ENCODE data around the gene SSTR3.

The SSTR3 gene

DNA sequence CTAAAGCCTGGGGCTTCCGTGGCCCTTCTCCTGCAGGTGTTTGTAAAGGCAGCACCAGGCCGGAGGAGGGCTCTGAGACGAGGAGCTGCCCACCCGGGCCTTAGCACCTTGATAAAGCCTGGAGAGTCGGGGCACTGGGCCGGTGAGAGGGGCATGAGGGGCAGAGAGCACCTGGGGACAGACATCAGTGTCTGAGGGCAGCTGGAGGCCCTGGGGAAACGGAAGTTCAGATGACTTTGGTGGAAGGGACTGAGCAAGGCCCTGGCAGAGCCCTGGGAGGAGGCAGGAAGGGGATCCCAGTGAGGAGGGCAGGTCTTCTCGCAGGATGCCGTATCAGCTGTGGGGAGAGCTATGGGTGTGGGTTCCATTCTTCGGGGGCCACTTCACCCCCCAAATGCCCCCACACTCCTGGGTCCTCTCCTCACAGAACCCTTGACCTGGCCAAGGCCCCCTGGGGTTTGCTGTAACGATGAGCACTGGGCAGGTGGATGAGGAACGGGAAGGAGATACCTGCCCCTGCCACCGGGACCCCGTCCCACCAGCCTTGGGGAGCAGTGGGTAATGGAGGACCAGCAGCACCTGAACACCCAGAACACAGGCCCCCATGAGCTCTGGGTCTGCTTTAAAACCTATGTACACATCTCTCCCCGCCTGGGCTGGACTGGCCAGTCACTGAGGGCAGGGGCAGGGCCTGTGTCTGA lies 31.6 kb downstream of the SSTR3 start:
- no peak overlapping the region for H2BK12ac ChIP-seq (ENCODE audit: low read length)
- H2BK5ac ChIP-seq (ENCODE audit: low read length): no peak overlapping the region
- no peak overlapping the region for H4K8ac ChIP-seq (ENCODE audit: low read depth, low read length)
- no peak overlapping the region for H3K4me3 ChIP-seq (ENCODE audit: low read length in 2 of 2)
- no peak overlapping the region for H4K91ac ChIP-seq (ENCODE audit: low read depth, low read length, poor library complexity)
- H3K4me2 ChIP-seq (ENCODE audit: insufficient read depth, low read length, poor library complexity, severe bottlenecking): no peak overlapping the region
- no peaks in the 10 kb centered on the region for H3K9me3 ChIP-seq (replicated peaks in 1 of 2; ENCODE audit: control insufficient read depth in 2 of 2, insufficient read depth in 1 of 2, low read depth in 1 of 2, low read length in 2 of 2)
- no peak for DNase-seq (ENCODE audit: low spot score)
- H3K9ac ChIP-seq (ENCODE audit: low read depth, low read length, poor library complexity): no peak overlapping the region
- no peak overlapping the region for H3K27ac ChIP-seq (replicated peaks; ENCODE audit: low read length)
- H2AFZ ChIP-seq (ENCODE audit: low read length): no peak overlapping the region
- no peak overlapping the region for H3K18ac ChIP-seq (ENCODE audit: low read length)
- peak overlapping the region; percentile 53 for H2AK5ac ChIP-seq (ENCODE audit: low read depth, low read length)
- no CpG with 5 or more reads among the region's 15 CpGs for WGBS, 2 donors (ENCODE audit: extremely low coverage in 2 of 2, insufficient read length in 2 of 2, insufficient replicate concordance in 1 of 2)
- H3K4me1 ChIP-seq (ENCODE audit: control insufficient read depth in 2 of 2, insufficient read depth in 1 of 2, low read depth in 1 of 2, low read length in 2 of 2): peaks cover 12 to 13% of the 10 kb centered on the region in 2 donors
- H3K14ac ChIP-seq (ENCODE audit: low read length): no peak overlapping the region
- H3K27me3 ChIP-seq (ENCODE audit: control insufficient read depth in 3 of 3, insufficient read depth in 3 of 3, low read depth in 1 of 3, low read length in 3 of 3): no peaks in the 10 kb centered on the region
- H3K23ac ChIP-seq (ENCODE audit: low read depth, low read length, poor library complexity): no peak overlapping the region
- H2BK15ac ChIP-seq (ENCODE audit: low read length): peak overlapping the region; percentile 57
- no peak overlapping the region for H3K4ac ChIP-seq (ENCODE audit: low read length)
- no peak overlapping the region for H2BK120ac ChIP-seq (ENCODE audit: low read depth, low read length)
- no peaks in the 10 kb centered on the region for H3K79me1 ChIP-seq (ENCODE audit: low read depth, low read length)
- peaks cover 0 to 61% of the 10 kb centered on the region in 2 donors for H3K36me3 ChIP-seq (replicated peaks in 1 of 2; ENCODE audit: control insufficient read depth in 2 of 2, insufficient read depth in 2 of 2, low read length in 2 of 2)

DNA sequence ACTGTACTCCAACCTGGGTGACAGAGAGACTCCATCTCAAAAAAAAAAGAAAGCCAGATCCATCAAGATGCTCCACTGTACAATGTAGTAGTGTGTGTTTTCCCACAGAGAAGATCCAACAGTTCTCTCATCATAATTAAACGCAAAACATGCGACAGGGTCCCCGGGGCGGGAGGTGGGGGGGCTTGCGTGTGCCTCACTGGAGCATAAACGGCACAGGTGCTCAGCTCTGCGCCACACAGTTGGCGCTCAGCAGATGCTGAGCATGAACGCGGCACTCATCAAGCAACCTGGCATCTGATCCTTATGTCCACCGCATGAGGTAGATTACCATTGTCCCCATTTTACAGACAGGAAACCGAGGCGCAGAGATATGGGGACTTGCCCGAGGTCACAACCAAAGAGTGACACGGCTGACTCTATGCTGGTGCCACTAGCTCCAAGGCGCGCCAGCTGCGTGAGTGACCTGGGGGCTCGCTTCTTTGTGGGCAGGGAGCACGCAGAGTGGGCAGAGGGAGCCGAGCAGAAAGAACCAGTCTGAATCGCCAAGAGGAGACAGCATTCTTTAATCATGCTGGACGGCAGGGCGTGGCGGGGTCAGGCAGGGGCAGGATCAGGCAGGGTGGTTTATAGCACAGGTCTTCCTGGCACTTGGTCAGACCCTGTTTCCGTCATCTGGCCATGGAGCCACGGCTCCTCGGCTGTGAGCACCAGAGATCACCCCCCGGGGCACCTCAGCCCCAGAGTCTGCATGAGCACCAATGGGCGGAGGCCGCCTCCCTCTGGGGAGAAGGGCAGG lies 32.5 kb downstream of the SSTR3 start:
- Histone ChIP-seq H3K27me3 (ENCODE audit: control insufficient read depth in 3 of 3, insufficient read depth in 3 of 3, low read depth in 1 of 3, low read length in 3 of 3) (no peaks in the 10 kb centered on the region), H3K36me3 (replicated peaks in 1 of 2; ENCODE audit: control insufficient read depth in 2 of 2, insufficient read depth in 2 of 2, low read length in 2 of 2) (peaks cover 0 to 53% of the 10 kb centered on the region in 2 donors), H2BK12ac (ENCODE audit: low read length) (no peak overlapping the region), H3K4me3 (ENCODE audit: low read length in 2 of 2) (no peak overlapping the region), H2BK120ac (ENCODE audit: low read depth, low read length) (no peak overlapping the region), H2AFZ (ENCODE audit: low read length) (no peak overlapping the region), H3K18ac (ENCODE audit: low read length) (peak overlapping the region; percentile 7), H3K4me1 (ENCODE audit: control insufficient read depth in 2 of 2, insufficient read depth in 1 of 2, low read depth in 1 of 2, low read length in 2 of 2) (peaks cover 12 to 13% of the 10 kb centered on the region in 2 donors), H3K14ac (ENCODE audit: low read length) (no peak overlapping the region), H2BK5ac (ENCODE audit: low read length) (no peak overlapping the region), H3K9ac (ENCODE audit: low read depth, low read length, poor library complexity) (no peak overlapping the region), H3K9me3 (replicated peaks in 1 of 2; ENCODE audit: control insufficient read depth in 2 of 2, insufficient read depth in 1 of 2, low read depth in 1 of 2, low read length in 2 of 2) (no peaks in the 10 kb centered on the region), H3K4me2 (ENCODE audit: insufficient read depth, low read length, poor library complexity, severe bottlenecking) (no peak overlapping the region), H2BK15ac (ENCODE audit: low read length) (no peak overlapping the region), H2AK5ac (ENCODE audit: low read depth, low read length) (peak overlapping the region; percentile 53), H3K4ac (ENCODE audit: low read length) (no peak overlapping the region), H4K8ac (ENCODE audit: low read depth, low read length) (no peak overlapping the region), H3K79me1 (ENCODE audit: low read depth, low read length) (no peaks in the 10 kb centered on the region), H3K27ac (replicated peaks; ENCODE audit: low read length) (no peak overlapping the region), H3K23ac (ENCODE audit: low read depth, low read length, poor library complexity) (peak overlapping the region; percentile 3), H4K91ac (ENCODE audit: low read depth, low read length, poor library complexity) (no peak overlapping the region)
- no peak for DNase-seq (ENCODE audit: low spot score)
- WGBS, 2 donors (ENCODE audit: extremely low coverage in 2 of 2, insufficient read length in 2 of 2, insufficient replicate concordance in 1 of 2): no CpG with 5 or more reads among the region's 31 CpGs

DNA sequence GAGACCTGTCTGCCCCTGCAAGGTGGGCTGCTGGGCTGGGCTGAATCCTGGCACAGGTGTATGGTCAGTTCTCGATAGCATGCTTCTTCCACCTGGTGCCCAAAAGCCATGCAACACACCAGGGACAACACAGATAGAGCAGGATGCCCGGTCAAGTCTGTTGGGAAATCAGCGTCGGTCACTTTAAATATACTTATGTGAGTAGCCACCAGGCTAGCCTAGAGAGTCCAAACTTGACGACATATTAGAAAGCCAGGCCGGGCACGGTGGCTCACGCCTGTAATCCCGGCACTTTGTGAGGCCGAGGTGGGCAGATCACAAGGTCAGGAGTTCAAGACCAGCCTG lies 33.2 kb downstream of the SSTR3 start:
- DNase-seq (ENCODE audit: low spot score): no peak
- H3K23ac ChIP-seq (ENCODE audit: low read depth, low read length, poor library complexity): no peak overlapping the region
- H4K8ac ChIP-seq (ENCODE audit: low read depth, low read length): no peak overlapping the region
- no peak overlapping the region for H2BK120ac ChIP-seq (ENCODE audit: low read depth, low read length)
- H2BK15ac ChIP-seq (ENCODE audit: low read length): no peak overlapping the region
- H2BK5ac ChIP-seq (ENCODE audit: low read length): no peak overlapping the region
- no peak overlapping the region for H2BK12ac ChIP-seq (ENCODE audit: low read length)
- no peaks in the 10 kb centered on the region for H3K9me3 ChIP-seq (replicated peaks in 1 of 2; ENCODE audit: control insufficient read depth in 2 of 2, insufficient read depth in 1 of 2, low read depth in 1 of 2, low read length in 2 of 2)
- H3K4me2 ChIP-seq (ENCODE audit: insufficient read depth, low read length, poor library complexity, severe bottlenecking): no peak overlapping the region
- no peak overlapping the region for H3K4ac ChIP-seq (ENCODE audit: low read length)
- H2AK5ac ChIP-seq (ENCODE audit: low read depth, low read length): no peak overlapping the region
- peak overlapping the region; percentile 12 for H3K27ac ChIP-seq (replicated peaks; ENCODE audit: low read length)
- no peak overlapping the region for H3K14ac ChIP-seq (ENCODE audit: low read length)
- H3K18ac ChIP-seq (ENCODE audit: low read length): peak overlapping the region; percentile 79
- WGBS, 2 donors (ENCODE audit: extremely low coverage in 2 of 2, insufficient read length in 2 of 2, insufficient replicate concordance in 1 of 2): no CpG with 5 or more reads among the region's 10 CpGs
- no peak overlapping the region for H3K9ac ChIP-seq (ENCODE audit: low read depth, low read length, poor library complexity)
- no peak overlapping the region for H4K91ac ChIP-seq (ENCODE audit: low read depth, low read length, poor library complexity)
- H3K27me3 ChIP-seq (ENCODE audit: control insufficient read depth in 3 of 3, insufficient read depth in 3 of 3, low read depth in 1 of 3, low read length in 3 of 3): no peaks in the 10 kb centered on the region
- no peaks in the 10 kb centered on the region for H3K79me1 ChIP-seq (ENCODE audit: low read depth, low read length)
- H3K4me1 ChIP-seq (ENCODE audit: control insufficient read depth in 2 of 2, insufficient read depth in 1 of 2, low read depth in 1 of 2, low read length in 2 of 2): peaks cover 12 to 13% of the 10 kb centered on the region in 2 donors
- peaks cover 0 to 46% of the 10 kb centered on the region in 2 donors for H3K36me3 ChIP-seq (replicated peaks in 1 of 2; ENCODE audit: control insufficient read depth in 2 of 2, insufficient read depth in 2 of 2, low read length in 2 of 2)
- H2AFZ ChIP-seq (ENCODE audit: low read length): peak overlapping the region; percentile 68
- H3K4me3 ChIP-seq (ENCODE audit: low read length in 2 of 2): no peak overlapping the region

DNA sequence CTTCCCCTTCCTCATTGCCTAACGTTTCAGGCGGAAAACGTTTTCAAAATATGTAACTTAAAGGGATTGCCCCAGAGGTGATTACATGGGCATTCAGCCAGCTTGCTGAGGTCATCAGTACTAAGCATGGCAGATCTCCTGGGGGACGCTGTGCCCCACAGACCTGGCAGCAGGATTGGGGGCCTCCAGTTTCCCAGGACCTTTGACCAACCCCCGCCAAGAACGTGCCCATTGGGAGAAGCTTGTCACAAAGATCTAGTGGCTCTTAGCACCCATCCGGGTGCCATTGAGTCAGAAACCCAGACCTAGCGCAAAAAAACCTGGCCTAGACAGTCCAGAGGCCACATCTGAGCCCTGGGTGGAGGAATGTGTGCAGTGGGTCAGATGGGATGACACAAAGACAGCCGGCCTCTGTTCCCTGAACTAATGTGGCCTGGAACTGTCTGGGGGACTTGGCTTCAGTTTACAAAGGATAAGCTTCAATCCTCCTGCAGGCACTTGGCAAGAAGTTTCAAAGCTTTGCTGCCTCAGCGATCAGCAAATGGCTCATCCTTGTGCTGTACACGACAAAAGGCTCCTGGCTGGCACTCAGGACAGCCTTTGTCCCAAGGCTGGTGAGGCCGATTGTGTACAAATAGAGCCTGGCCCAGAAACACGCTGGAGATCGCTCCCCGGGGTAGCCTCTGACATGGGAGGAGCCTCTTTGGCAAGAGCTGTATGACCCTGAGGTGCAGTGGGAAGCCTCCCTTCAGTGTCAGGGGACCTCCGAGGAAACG lies 33.7 kb downstream of the SSTR3 start:
- no peak overlapping the region for H3K4me3 ChIP-seq (ENCODE audit: low read length in 2 of 2)
- no peak overlapping the region for H3K23ac ChIP-seq (ENCODE audit: low read depth, low read length, poor library complexity)
- H2BK12ac ChIP-seq (ENCODE audit: low read length): no peak overlapping the region
- peaks cover 12 to 13% of the 10 kb centered on the region in 2 donors for H3K4me1 ChIP-seq (ENCODE audit: control insufficient read depth in 2 of 2, insufficient read depth in 1 of 2, low read depth in 1 of 2, low read length in 2 of 2)
- no peaks in the 10 kb centered on the region for H3K27me3 ChIP-seq (ENCODE audit: control insufficient read depth in 3 of 3, insufficient read depth in 3 of 3, low read depth in 1 of 3, low read length in 3 of 3)
- no peak overlapping the region for H2BK5ac ChIP-seq (ENCODE audit: low read length)
- H2AFZ ChIP-seq (ENCODE audit: low read length): peak overlapping the region; percentile 68
- H3K18ac ChIP-seq (ENCODE audit: low read length): peak overlapping the region; percentile 79
- H3K4ac ChIP-seq (ENCODE audit: low read length): no peak overlapping the region
- WGBS, 2 donors (ENCODE audit: extremely low coverage in 2 of 2, insufficient read length in 2 of 2, insufficient replicate concordance in 1 of 2): no CpG with 5 or more reads among the region's 17 CpGs
- H3K14ac ChIP-seq (ENCODE audit: low read length): no peak overlapping the region
- H3K9me3 ChIP-seq (replicated peaks in 1 of 2; ENCODE audit: control insufficient read depth in 2 of 2, insufficient read depth in 1 of 2, low read depth in 1 of 2, low read length in 2 of 2): no peaks in the 10 kb centered on the region
- H2AK5ac ChIP-seq (ENCODE audit: low read depth, low read length): no peak overlapping the region
- no peak overlapping the region for H4K8ac ChIP-seq (ENCODE audit: low read depth, low read length)
- H4K91ac ChIP-seq (ENCODE audit: low read depth, low read length, poor library complexity): no peak overlapping the region
- H3K4me2 ChIP-seq (ENCODE audit: insufficient read depth, low read length, poor library complexity, severe bottlenecking): no peak overlapping the region
- no peak overlapping the region for H3K9ac ChIP-seq (ENCODE audit: low read depth, low read length, poor library complexity)
- no peak for DNase-seq (ENCODE audit: low spot score)
- no peaks in the 10 kb centered on the region for H3K79me1 ChIP-seq (ENCODE audit: low read depth, low read length)
- H3K27ac ChIP-seq (replicated peaks; ENCODE audit: low read length): peak overlapping the region; percentile 12
- H2BK120ac ChIP-seq (ENCODE audit: low read depth, low read length): no peak overlapping the region
- no peak overlapping the region for H2BK15ac ChIP-seq (ENCODE audit: low read length)
- peaks cover 0 to 40% of the 10 kb centered on the region in 2 donors for H3K36me3 ChIP-seq (replicated peaks in 1 of 2; ENCODE audit: control insufficient read depth in 2 of 2, insufficient read depth in 2 of 2, low read length in 2 of 2)

Measured in neuronal stem cell (in vitro differentiated cells).